Cardiac muscle cell (in vitro differentiated cells and primary cell): ENCODE results near the gene CISD3. TPM values are rescaled to one million over a fixed set of nuclear protein-coding genes. Genes with fewer than 3 reads are reported as not detected.

ENCODE experiments used
- DNase-seq, 2 donors: peaks; one replicate each; pipeline versions ENCODE4 v3.0.0 to v3.0.0-alpha.2; 2010 to 2017; ENCODE audit warnings: low read depth in 1 of 2, low spot score in 1 of 2
- H3K27ac ChIP-seq: fragments of 200-600 bp; sonication (generic); 2 replicates; pipeline ENCODE4 v1.5.1; 2016
- H3K27me3 ChIP-seq: fragments of 200-600 bp; sonication (generic); 2 replicates; pipeline ENCODE4 v1.6.0; 2016; ENCODE audit warnings: control low read depth
- H3K36me3 ChIP-seq: fragments of 200-600 bp; sonication (generic); 2 replicates; pipeline ENCODE4 v1.5.1; 2016; ENCODE audit warnings: control low read depth
- H3K4me1 ChIP-seq: fragments of 200-600 bp; sonication (generic); 2 replicates; pipeline ENCODE4 v1.8.1; 2017; ENCODE audit warnings: low read depth, mild to moderate bottlenecking, mixed run types
- H3K4me3 ChIP-seq: fragments of 200-600 bp; sonication (generic); 2 replicates; pipeline ENCODE4 v1.5.1; 2016; ENCODE audit warnings: mild to moderate bottlenecking
- H3K9me3 ChIP-seq: fragments of 200-600 bp; sonication (generic); 2 replicates; pipeline ENCODE4 v1.5.1; 2017; ENCODE audit warnings: low read depth, mild to moderate bottlenecking, control low read depth
- CTCF ChIP-seq: IDR thresholded peaks from 2 replicates; pipeline ENCODE4 v1.5.1; 2012; ENCODE audit warnings: low read depth, mild to moderate bottlenecking, low read length
- polyA plus RNA-seq: library from polyadenylated mRNA; unstranded; fragments of >200 nt; fragmentation: Nextera tagmentation; extraction: Ambion mirVana; gene quantifications from 2 replicates; pipeline ENCODE4 v1.2.1, GENCODE V29; 2016
- total RNA-seq: library from RNA; depleted of rRNA; stranded (reverse); fragments of >200 nt; gene quantifications from 2 replicates; pipeline ENCODE4 v1.2.3, GENCODE V29; 2016

The CISD3 gene
- total and polyA plus RNA-seq, 2 experiments from 2014 or later, result 4.9 to 29.7 TPM

GRCh38 chr17:38749223-38750043 lies 19.3 kb downstream of the CISD3 start:
- H3K27ac ChIP-seq, result peak overlapping the region; percentile 59
- H3K36me3 ChIP-seq, result no peaks in the 10 kb centered on the region
- no peaks in the 10 kb centered on the region for H3K27me3 ChIP-seq
- peaks cover 16% of the 10 kb centered on the region for H3K4me1 ChIP-seq
- H3K9me3 ChIP-seq, result no peaks in the 10 kb centered on the region
- peak overlapping the region; percentile 97 for H3K4me3 ChIP-seq
- no peak for TF ChIP-seq CTCF
- DNase-seq, result peak; percentile 83 to 84

GRCh38 chr17:38750044-38750311 lies 19.8 kb downstream of the CISD3 start:
- no peak for TF ChIP-seq CTCF
- no peak for DNase-seq
- peak overlapping the region; percentile 59 for H3K27ac ChIP-seq
- peaks cover 16% of the 10 kb centered on the region for H3K4me1 ChIP-seq
- H3K4me3 ChIP-seq, result peak overlapping the region; percentile 97
- H3K36me3 ChIP-seq, result no peaks in the 10 kb centered on the region
- H3K9me3 ChIP-seq, result no peaks in the 10 kb centered on the region
- no peaks in the 10 kb centered on the region for H3K27me3 ChIP-seq

- Histone ChIP-seq H3K27ac (peak overlapping the region; percentile 59), H3K4me3 (peak overlapping the region; percentile 97), H3K36me3 (no peaks in the 10 kb centered on the region), H3K9me3 (no peaks in the 10 kb centered on the region), H3K4me1 (peaks cover 16% of the 10 kb centered on the region), H3K27me3 (no peaks in the 10 kb centered on the region)
- TF ChIP-seq CTCF, result no peak
- no peak for DNase-seq
Observed at GRCh38 chr17:38750312-38751121, 20.4 kb downstream of the CISD3 start.

GRCh38 chr17:38751144-38751807 lies 21.1 kb downstream of the CISD3 start:
- Histone ChIP-seq H3K9me3 (no peaks in the 10 kb centered on the region), H3K4me3 (peak overlapping the region; percentile 97), H3K27me3 (no peaks in the 10 kb centered on the region), H3K36me3 (peaks cover 4% of the 10 kb centered on the region), H3K4me1 (peaks cover 13% of the 10 kb centered on the region), H3K27ac (no peak overlapping the region)
- DNase-seq, result peak in 1 of 2 donors; percentile 40
- TF ChIP-seq CTCF, result no peak

DNA sequence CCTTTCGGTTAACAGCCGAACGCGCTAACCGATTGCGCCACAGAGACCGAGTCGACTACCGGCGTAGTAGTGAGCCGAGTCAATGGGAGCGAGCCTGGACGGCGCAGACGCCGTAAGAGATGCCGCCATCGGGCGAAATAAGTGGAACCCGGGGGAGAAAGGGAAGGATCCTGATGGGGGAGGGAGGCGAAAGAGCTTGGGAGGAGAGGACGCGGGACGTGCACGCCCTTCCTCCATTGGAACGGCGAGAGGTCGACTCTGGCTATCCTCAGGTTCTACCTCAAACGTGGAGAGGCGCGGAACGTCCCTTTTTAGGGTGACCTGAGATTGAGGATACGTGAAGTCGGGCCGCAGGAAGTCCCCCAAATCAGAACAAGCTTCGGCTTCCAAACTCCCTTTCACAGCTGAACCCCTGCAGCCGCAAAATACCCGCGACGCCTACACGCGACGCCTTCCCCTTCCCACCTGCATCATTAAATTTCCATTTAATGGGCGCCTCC lies 21.7 kb downstream of the CISD3 start:
- peaks cover 5% of the 10 kb centered on the region for H3K36me3 ChIP-seq
- H3K4me3 ChIP-seq, result peak overlapping the region; percentile 97
- DNase-seq, result peak; percentile 86 to 89
- H3K27me3 ChIP-seq, result no peaks in the 10 kb centered on the region
- peaks cover 12% of the 10 kb centered on the region for H3K4me1 ChIP-seq
- no peaks in the 10 kb centered on the region for H3K9me3 ChIP-seq
- peak overlapping the region; percentile 17 for H3K27ac ChIP-seq
- TF ChIP-seq CTCF, result no peak
